ENCODE data around the gene CAMK2N2. TPM values are rescaled to one million over a fixed set of nuclear protein-coding genes. Genes with fewer than 3 reads are reported as not detected.

Gene CAMK2N2
- total and polyA plus RNA-seq, 9 of the 15 experiments (the other 6 are each of a cell fraction or from before 2014, with no cell fraction given): 0.08 to 0.22 (median 0.11) TPM; not detected in 5

GRCh38 chr3:184248454-184249411 is 12.6 kb downstream of the CAMK2N2 start, which contains the start of gene ALG3 (continued):
- no peak for TF ChIP-seq RBM25 (IDR thresholded peaks at IDR 0.05; ENCODE audit: low read depth, low read length, severe bottlenecking)
- TF ChIP-seq MAFK (IDR thresholded peaks at IDR 0.05; ENCODE audit: low read length): 0 out of 2 replicates have a peak, but pooled peaks have one; percentile 10
- no peak for TF ChIP-seq ZBTB8A (IDR thresholded peaks at IDR 0.05; ENCODE audit: partially characterized antibody)
- no peak for TF ChIP-seq ZNF232 (CRISPR knock-in tag; IDR thresholded peaks at IDR 0.05)
- 0 out of 2 replicates have a peak, but pooled peaks have one; percentile 20 for TF ChIP-seq MXI1 (IDR thresholded peaks at IDR 0.05; ENCODE audit: low read depth, low read length)
- peak; percentile 61; the same call in 1 of the 2 replicates for TF ChIP-seq HMGXB4 (CRISPR knock-in tag; IDR thresholded peaks at IDR 0.05)
- no peak for TF ChIP-seq NFATC3 (IDR thresholded peaks at IDR 0.05)
- TF ChIP-seq ZNF280B (CRISPR knock-in tag; IDR thresholded peaks at IDR 0.05): no peak
- no peak for TF ChIP-seq SREBF2 (CRISPR knock-in tag; IDR thresholded peaks at IDR 0.05)
- TF ChIP-seq GABPA (tag; conservative IDR thresholded peaks at IDR 0.05; ENCODE audit: low read depth): peak; percentile 94
- no peak; the same call in 1 of the 2 replicates for TF ChIP-seq LARP7 (IDR thresholded peaks at IDR 0.05)
- TF ChIP-seq SRSF9 (IDR thresholded peaks at IDR 0.05; ENCODE audit: borderline replicate concordance, low read depth, low read length): no peak
- TF ChIP-seq HMBOX1 (IDR thresholded peaks at IDR 0.05): no peak
- TF ChIP-seq SNAPC5 (CRISPR knock-in tag; IDR thresholded peaks at IDR 0.05): no peak
- no peak for TF ChIP-seq ZNF696 (CRISPR knock-in tag; conservative IDR thresholded peaks at IDR 0.05)
- TF ChIP-seq SLC30A9 (CRISPR knock-in tag; IDR thresholded peaks at IDR 0.05): no peak
- TF ChIP-seq ZKSCAN3 (CRISPR knock-in tag; IDR thresholded peaks at IDR 0.05): no peak
- TF ChIP-seq VEZF1 (CRISPR knock-in tag; IDR thresholded peaks at IDR 0.05): peak; percentile 66

All from K562 (cell line).